ENCODE results near the gene UNC5A.

UNC5A gene

GRCh38 chr5:176859916-176860315 lies 49.6 kb downstream of the UNC5A start:
- WGBS, result 80% methylated on average over 10 of the region's 10 CpGs
- Histone ChIP-seq H3K27me3 (ENCODE audit: insufficient read depth, low read length) (no peaks in the 10 kb centered on the region; the same call in 1 of the 2 replicates), H3K9me3 (ENCODE audit: insufficient read depth, low read depth, low read length) (no peaks in the 10 kb centered on the region)

GRCh38 chr5:176860381-176860780 lies 50.0 kb downstream of the UNC5A start:
- WGBS, result 91% methylated on average over 11 of the region's 11 CpGs
- H3K4me3 ChIP-seq (ENCODE audit: low read length), result no peak overlapping the region
- peaks cover 17% of the 10 kb centered on the region for H3K4me1 ChIP-seq (ENCODE audit: insufficient read depth, low read length)
- H3K27me3 ChIP-seq (ENCODE audit: insufficient read depth, low read length), result no peaks in the 10 kb centered on the region; the same call in 1 of the 2 replicates
- H3K27ac ChIP-seq (ENCODE audit: low read depth, low read length), result no peak overlapping the region
- H3K36me3 ChIP-seq (ENCODE audit: insufficient read depth, low read length), result no peaks in the 10 kb centered on the region
- H3K9me3 ChIP-seq (ENCODE audit: insufficient read depth, low read depth, low read length), result no peaks in the 10 kb centered on the region
- no peak overlapping the region for H3K9ac ChIP-seq (ENCODE audit: low read depth, low read length)

More at GRCh38 chr5:176859916-176860315, 49.6 kb downstream of the UNC5A start:
- no peak overlapping the region for H3K4me3 ChIP-seq (ENCODE audit: low read length)
- H3K27ac ChIP-seq (ENCODE audit: low read depth, low read length), result no peak overlapping the region
- H3K36me3 ChIP-seq (ENCODE audit: insufficient read depth, low read length), result no peaks in the 10 kb centered on the region
- peaks cover 17% of the 10 kb centered on the region for H3K4me1 ChIP-seq (ENCODE audit: insufficient read depth, low read length)
- no peak overlapping the region for H3K9ac ChIP-seq (ENCODE audit: low read depth, low read length)

- H3K9ac ChIP-seq (ENCODE audit: low read depth, low read length), result no peak overlapping the region
- H3K27me3 ChIP-seq (ENCODE audit: insufficient read depth, low read length), result no peaks in the 10 kb centered on the region; the same call in 1 of the 2 replicates
- H3K9me3 ChIP-seq (ENCODE audit: insufficient read depth, low read depth, low read length), result no peaks in the 10 kb centered on the region
- H3K27ac ChIP-seq (ENCODE audit: low read depth, low read length), result no peak overlapping the region
- H3K36me3 ChIP-seq (ENCODE audit: insufficient read depth, low read length), result no peaks in the 10 kb centered on the region
- H3K4me3 ChIP-seq (ENCODE audit: low read length), result no peak overlapping the region
- WGBS, result 93% methylated on average over 11 of the region's 11 CpGs
- peaks cover 17% of the 10 kb centered on the region for H3K4me1 ChIP-seq (ENCODE audit: insufficient read depth, low read length)
These were observed 50.9 kb downstream of the UNC5A start for GRCh38 chr5:176861276-176861675.

GRCh38 chr5:176862330-176862995 lies 52.1 kb downstream of the UNC5A start:
- H3K27me3 ChIP-seq (ENCODE audit: insufficient read depth, low read length), result no peaks in the 10 kb centered on the region; the same call in 1 of the 2 replicates

GRCh38 chr5:176863041-176863764 lies 52.8 kb downstream of the UNC5A start:
- no peak overlapping the region for H3K4me3 ChIP-seq (ENCODE audit: low read length)
- H3K36me3 ChIP-seq (ENCODE audit: insufficient read depth, low read length), result no peaks in the 10 kb centered on the region
- no peak overlapping the region for H3K9ac ChIP-seq (ENCODE audit: low read depth, low read length)
- H3K27ac ChIP-seq (ENCODE audit: low read depth, low read length), result no peak overlapping the region
- H3K9me3 ChIP-seq (ENCODE audit: insufficient read depth, low read depth, low read length), result no peaks in the 10 kb centered on the region
- no peaks in the 10 kb centered on the region; the same call in 1 of the 2 replicates for H3K27me3 ChIP-seq (ENCODE audit: insufficient read depth, low read length)
- H3K4me1 ChIP-seq (ENCODE audit: insufficient read depth, low read length), result peaks cover 30% of the 10 kb centered on the region
- WGBS, result 33% methylated on average over 14 of the region's 15 CpGs

More at GRCh38 chr5:176862330-176862995, 52.1 kb downstream of the UNC5A start:
- no peak overlapping the region for H3K4me3 ChIP-seq (ENCODE audit: low read length)
- H3K9ac ChIP-seq (ENCODE audit: low read depth, low read length), result no peak overlapping the region
- no peaks in the 10 kb centered on the region for H3K9me3 ChIP-seq (ENCODE audit: insufficient read depth, low read depth, low read length)
- peaks cover 29% of the 10 kb centered on the region for H3K4me1 ChIP-seq (ENCODE audit: insufficient read depth, low read length)
- H3K27ac ChIP-seq (ENCODE audit: low read depth, low read length), result no peak overlapping the region
- H3K36me3 ChIP-seq (ENCODE audit: insufficient read depth, low read length), result no peaks in the 10 kb centered on the region
- 77% methylated on average over 28 of the region's 28 CpGs for WGBS

- WGBS, result 45% methylated on average over 5 of the region's 5 CpGs
- H3K9me3 ChIP-seq (ENCODE audit: insufficient read depth, low read depth, low read length), result no peaks in the 10 kb centered on the region
- H3K4me3 ChIP-seq (ENCODE audit: low read length), result no peak overlapping the region
- no peak overlapping the region for H3K27ac ChIP-seq (ENCODE audit: low read depth, low read length)
- H3K9ac ChIP-seq (ENCODE audit: low read depth, low read length), result no peak overlapping the region
- H3K27me3 ChIP-seq (ENCODE audit: insufficient read depth, low read length), result no peaks in the 10 kb centered on the region; the same call in 1 of the 2 replicates
- H3K4me1 ChIP-seq (ENCODE audit: insufficient read depth, low read length), result peaks cover 30% of the 10 kb centered on the region
- no peaks in the 10 kb centered on the region for H3K36me3 ChIP-seq (ENCODE audit: insufficient read depth, low read length)
These were observed 53.4 kb downstream of the UNC5A start for GRCh38 chr5:176863765-176864098.

GRCh38 chr5:176864755-176865154 lies 54.4 kb downstream of the UNC5A start:
- H3K9ac ChIP-seq (ENCODE audit: low read depth, low read length), result no peak overlapping the region
- H3K9me3 ChIP-seq (ENCODE audit: insufficient read depth, low read depth, low read length), result no peaks in the 10 kb centered on the region
- no peaks in the 10 kb centered on the region; the same call in 1 of the 2 replicates for H3K27me3 ChIP-seq (ENCODE audit: insufficient read depth, low read length)
- no peaks in the 10 kb centered on the region for H3K36me3 ChIP-seq (ENCODE audit: insufficient read depth, low read length)
- H3K4me3 ChIP-seq (ENCODE audit: low read length), result no peak overlapping the region
- WGBS, result 90% methylated on average over 8 of the region's 8 CpGs
- H3K27ac ChIP-seq (ENCODE audit: low read depth, low read length), result no peak overlapping the region
- peaks cover 30% of the 10 kb centered on the region for H3K4me1 ChIP-seq (ENCODE audit: insufficient read depth, low read length)

GRCh38 chr5:176865964-176866363 lies 55.6 kb downstream of the UNC5A start:
- H3K4me1 ChIP-seq (ENCODE audit: insufficient read depth, low read length), result peaks cover 30% of the 10 kb centered on the region
- WGBS, result 87% methylated on average over 7 of the region's 7 CpGs
- H3K4me3 ChIP-seq (ENCODE audit: low read length), result no peak overlapping the region
- H3K27ac ChIP-seq (ENCODE audit: low read depth, low read length), result no peak overlapping the region
- H3K36me3 ChIP-seq (ENCODE audit: insufficient read depth, low read length), result no peaks in the 10 kb centered on the region
- no peak overlapping the region for H3K9ac ChIP-seq (ENCODE audit: low read depth, low read length)
- no peaks in the 10 kb centered on the region; the same call in 1 of the 2 replicates for H3K27me3 ChIP-seq (ENCODE audit: insufficient read depth, low read length)
- H3K9me3 ChIP-seq (ENCODE audit: insufficient read depth, low read depth, low read length), result no peaks in the 10 kb centered on the region

GRCh38 chr5:176866707-176867310 lies 56.5 kb downstream of the UNC5A start:
- Histone ChIP-seq H3K9ac (ENCODE audit: low read depth, low read length) (no peak overlapping the region), H3K27ac (ENCODE audit: low read depth, low read length) (no peak overlapping the region), H3K27me3 (ENCODE audit: insufficient read depth, low read length) (no peaks in the 10 kb centered on the region; the same call in 1 of the 2 replicates), H3K4me1 (ENCODE audit: insufficient read depth, low read length) (peaks cover 30% of the 10 kb centered on the region), H3K4me3 (ENCODE audit: low read length) (no peak overlapping the region), H3K9me3 (ENCODE audit: insufficient read depth, low read depth, low read length) (no peaks in the 10 kb centered on the region), H3K36me3 (ENCODE audit: insufficient read depth, low read length) (no peaks in the 10 kb centered on the region)
- 26% methylated on average over 16 of the region's 16 CpGs for WGBS

GRCh38 chr5:176868126-176868525 lies 57.8 kb downstream of the UNC5A start:
- Histone ChIP-seq H3K27ac (ENCODE audit: low read depth, low read length) (no peak overlapping the region), H3K9me3 (ENCODE audit: insufficient read depth, low read depth, low read length) (no peaks in the 10 kb centered on the region), H3K9ac (ENCODE audit: low read depth, low read length) (no peak overlapping the region), H3K4me1 (ENCODE audit: insufficient read depth, low read length) (peaks cover 22% of the 10 kb centered on the region), H3K27me3 (ENCODE audit: insufficient read depth, low read length) (no peaks in the 10 kb centered on the region), H3K36me3 (ENCODE audit: insufficient read depth, low read length) (no peaks in the 10 kb centered on the region), H3K4me3 (ENCODE audit: low read length) (no peak overlapping the region)
- WGBS, result 91% methylated on average over 14 of the region's 14 CpGs

GRCh38 chr5:176868731-176869130 lies 58.4 kb downstream of the UNC5A start:
- no peaks in the 10 kb centered on the region for H3K27me3 ChIP-seq (ENCODE audit: insufficient read depth, low read length)
- H3K27ac ChIP-seq (ENCODE audit: low read depth, low read length), result no peak overlapping the region
- 95% methylated on average over 20 of the region's 20 CpGs for WGBS
- no peak overlapping the region for H3K9ac ChIP-seq (ENCODE audit: low read depth, low read length)
- no peak overlapping the region for H3K4me3 ChIP-seq (ENCODE audit: low read length)
- no peaks in the 10 kb centered on the region for H3K36me3 ChIP-seq (ENCODE audit: insufficient read depth, low read length)
- H3K9me3 ChIP-seq (ENCODE audit: insufficient read depth, low read depth, low read length), result no peaks in the 10 kb centered on the region
- peaks cover 19% of the 10 kb centered on the region for H3K4me1 ChIP-seq (ENCODE audit: insufficient read depth, low read length)

All from HUES64 (cell line).